Middle frontal gyrus (tissue), 1 donor: ENCODE results near the gene CHD3.

ENCODE experiments used
- DNase-seq: peaks from one replicate; pipeline ENCODE4 v3.0.0-alpha.2; 2015; ENCODE audit warnings: low spot score; ENCODE audit errors: extremely low spot score

The CHD3 gene

DNA sequence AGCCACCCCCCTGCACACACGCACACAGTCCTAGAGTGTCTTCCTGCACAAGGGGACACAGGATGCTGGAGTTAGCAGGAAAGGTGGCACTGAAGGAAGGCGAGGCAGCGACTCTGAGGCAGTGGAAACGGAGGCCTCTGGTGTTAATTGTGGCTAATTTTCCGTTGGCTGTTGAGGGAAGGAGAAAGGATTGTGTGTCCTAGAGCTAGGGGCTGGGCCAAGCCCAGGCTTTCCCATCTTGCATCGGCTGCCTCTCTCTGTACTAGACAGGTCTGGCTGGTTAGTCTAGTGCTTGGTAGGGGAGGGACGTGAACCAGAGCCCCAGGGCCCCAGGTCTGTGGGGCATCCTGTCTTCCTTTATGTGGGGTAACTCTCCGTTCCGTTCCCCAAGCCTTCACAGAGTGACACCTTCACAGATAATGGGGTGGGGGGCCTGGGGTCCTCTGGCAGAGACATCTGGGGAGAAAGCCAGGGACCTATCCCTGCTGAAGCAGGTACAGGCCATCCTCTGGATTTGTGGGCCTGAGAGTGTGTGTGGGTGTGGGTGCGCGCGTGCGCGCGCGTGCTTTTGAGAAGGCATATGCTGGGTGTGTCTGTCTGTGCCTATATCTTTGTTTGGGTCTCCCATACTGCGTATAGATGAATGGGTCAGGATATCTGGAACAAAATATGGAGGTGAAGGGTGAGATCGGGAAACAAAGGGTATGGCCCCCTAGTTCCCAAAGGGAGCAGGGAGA, at the start of gene CHD3:
Gene CHD3, plus strand, starts transcription at position 606 of the 737 bp plus-strand sequence. CDS start 212 bp downstream, outside the sequence.
- DNase-seq, result no peak

DNA sequence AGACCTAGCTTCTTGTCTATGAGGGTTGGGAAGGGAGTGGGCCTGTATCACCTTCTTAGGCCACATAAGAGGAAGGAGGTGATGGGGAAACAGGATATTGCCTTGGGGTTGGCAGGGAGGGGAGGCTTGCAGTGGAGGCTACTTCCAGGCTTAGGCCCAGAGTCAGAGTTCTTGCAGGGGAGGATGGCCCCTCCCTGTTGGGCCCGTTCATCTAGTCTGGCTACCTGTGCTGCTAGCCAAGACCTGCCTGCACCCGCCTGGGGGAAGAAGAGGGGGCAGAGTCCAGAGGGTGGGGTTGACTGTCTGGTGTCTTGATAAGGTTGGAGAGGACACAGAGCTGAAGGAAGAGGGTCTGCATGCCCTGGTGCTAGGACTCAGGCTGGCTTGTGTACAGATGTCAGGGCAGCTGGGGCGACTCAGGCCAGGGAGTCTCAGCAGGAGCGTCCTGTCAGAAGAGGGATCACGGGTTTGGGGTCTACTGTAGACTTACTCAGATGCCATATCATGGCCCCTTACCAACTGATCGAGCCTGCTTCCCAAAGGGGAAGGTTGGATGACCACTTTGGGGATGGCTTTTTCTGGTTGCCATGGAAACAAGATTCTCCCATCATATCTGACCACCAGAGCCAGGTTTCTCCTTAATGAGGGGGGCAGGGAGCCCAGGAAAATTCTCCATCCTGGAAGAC, 49.3 kb upstream of the CHD3 start:
- DNase-seq, result no peak

DNA sequence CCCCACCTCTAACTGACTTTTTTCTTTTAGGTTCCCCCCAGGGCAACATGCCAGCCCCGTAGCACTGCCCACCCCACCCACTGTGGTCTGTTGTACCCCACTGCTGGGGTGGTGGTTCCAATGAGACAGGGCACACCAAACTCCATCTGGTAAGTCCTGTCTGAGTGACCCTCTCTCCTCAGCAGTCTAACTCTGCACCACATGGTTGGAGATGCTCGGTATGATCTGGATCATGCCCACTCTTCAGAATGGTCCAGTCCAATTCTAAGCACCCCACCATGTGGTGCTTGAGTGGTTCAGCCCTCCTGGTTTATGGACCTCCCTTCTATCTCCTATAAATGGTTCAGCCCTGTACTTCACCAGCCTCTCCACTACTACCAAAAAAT, 48.7 kb upstream of the CHD3 start:
- DNase-seq, result no peak

DNA sequence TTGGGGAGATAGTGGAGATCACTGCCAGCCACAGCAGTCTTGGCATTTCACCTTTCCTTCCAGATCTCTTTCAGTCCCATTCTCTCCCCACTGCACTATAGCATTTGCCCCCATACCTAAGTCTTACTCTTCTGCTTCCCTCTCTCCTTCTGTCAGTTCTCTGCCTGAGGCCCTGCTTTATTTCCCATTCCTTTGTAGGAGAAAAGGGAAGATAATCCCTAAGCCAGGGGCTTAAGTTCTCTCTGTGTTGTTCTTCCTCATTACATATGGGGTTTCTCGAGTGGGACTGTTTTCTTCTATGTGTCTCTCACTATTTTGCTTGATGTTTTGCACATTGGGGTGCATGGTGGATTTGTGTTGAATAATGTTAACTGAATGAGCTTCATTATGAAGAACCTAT, 48.1 kb upstream of the CHD3 start:
- DNase-seq, result no peak

DNA sequence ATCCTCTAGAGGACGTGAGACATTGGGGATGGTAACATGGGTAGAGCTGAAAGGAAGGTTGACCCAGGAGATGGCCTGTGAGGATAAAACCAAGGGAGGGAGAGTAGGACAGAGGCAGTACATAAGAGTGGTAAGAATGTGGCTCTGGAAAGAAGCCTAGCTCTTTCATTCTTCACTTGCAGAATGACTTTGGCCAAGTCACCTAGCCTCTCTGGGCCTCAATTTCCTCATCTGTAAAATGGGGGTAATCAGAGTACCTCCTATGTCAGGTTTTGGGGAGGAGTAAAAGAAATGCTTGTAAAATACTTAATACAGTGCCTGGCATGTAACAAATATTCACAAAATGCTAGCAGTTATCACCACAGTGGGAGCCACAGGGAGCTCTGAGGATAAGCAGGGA, 47.7 kb upstream of the CHD3 start:
- DNase-seq, result no peak

DNA sequence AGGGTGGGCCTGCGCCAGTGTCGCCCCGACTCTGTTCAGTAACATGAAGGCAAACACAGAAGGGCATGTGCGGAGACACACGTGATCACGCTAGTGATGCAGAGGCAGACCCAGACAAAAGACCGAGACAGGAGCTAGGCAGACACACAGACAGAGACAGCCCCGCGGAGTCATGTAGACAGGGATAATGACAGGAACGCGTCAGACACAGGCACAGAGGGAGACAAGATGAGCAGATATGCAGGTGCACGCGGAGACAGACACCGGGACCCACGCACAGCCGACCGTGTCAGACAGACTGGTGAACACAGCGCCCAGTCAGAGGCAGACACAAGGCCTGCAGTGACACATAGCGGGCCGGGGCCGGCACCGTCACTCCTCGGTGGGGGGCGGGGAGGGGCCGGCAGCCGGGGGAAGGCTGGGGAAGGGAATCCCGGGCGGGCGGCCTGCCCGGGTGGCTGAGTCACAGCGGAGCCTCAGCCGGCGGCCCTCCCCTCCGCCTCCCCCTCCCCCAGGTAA, 47.1 kb upstream of the CHD3 start:
- peak; percentile 66 for DNase-seq

DNA sequence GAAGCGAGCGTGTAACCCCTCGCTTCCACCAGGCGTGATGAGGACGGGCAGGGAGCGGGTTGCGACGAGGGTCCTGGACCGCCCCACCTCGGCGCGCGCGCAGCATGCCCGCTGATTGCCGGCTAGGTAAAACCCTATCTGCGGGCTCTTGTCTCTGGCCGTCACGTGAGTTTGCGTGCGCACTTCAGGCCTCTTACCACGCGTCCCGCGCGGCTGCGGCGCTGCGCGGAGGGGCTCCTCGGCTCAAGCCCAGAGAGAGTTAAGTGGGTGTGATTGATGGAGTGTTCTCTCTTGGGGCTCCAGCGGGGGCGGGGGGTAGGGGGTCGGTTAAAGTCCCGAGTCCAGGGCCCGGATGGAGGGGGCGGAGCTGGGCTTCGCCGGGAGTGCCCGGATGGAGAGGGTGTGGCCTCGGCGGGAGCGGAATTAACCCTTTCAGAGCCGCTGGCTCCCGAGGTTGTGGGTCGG, 46.6 kb upstream of the CHD3 start:
- DNase-seq, result peak; percentile 79

DNA sequence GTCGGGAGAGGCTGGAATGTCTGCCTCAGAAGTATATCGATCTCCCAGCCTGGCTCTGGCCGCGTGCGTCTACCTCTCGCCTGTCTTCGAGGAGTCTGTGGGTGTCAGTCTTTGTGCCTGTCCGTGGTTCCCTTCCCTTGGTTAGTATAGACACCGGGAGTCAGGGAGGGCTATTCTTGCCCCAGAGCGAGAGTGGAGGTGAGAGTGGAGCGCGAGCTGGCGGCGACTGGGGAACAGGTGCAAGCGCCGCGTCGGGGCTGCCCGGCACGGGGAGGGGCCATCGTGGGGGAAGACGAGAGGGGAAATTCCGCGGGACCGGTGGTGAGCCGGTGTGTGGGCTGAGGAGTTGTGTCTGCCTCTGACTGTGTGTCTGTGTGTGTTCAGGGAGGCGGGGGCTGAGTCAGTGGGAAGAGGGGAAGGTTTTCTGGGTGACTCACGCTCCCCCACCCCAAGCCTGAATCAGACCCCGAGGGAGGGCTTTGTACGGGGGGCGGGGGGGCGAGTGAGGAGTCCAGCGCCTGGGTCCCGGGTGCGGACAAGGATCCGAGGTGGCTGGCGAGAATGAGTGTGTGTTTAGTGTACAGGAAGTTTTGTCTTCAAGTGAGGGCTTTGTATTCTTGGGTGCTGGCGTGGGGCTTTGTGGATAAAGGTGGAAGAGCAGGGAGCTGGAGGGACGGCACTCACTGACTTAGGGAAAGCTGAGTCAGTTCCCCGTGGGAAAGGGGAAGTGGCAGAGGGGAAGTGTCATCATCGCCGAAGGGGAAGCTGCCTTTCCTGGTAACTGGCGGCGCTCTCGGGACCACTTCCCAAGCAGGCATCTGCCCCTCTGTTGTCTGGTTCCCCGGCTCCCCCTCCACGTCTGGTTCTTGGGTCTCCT, 46.0 kb upstream of the CHD3 start:
- DNase-seq, result no peak

DNA sequence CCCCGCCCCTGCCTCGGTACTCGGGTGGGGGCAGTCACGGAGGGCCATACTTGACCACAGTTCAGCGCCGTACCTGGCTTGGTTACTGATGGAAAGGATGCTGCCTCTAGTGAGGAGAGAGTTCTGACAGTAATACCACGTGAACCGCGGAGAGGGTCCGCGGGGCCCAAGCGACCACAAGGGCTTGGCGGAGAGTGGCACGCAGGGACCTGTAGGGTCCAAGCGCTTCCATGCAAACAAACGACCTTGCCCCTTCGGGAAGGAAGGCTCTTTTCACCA, 45.4 kb upstream of the CHD3 start:
- no peak for DNase-seq

DNA sequence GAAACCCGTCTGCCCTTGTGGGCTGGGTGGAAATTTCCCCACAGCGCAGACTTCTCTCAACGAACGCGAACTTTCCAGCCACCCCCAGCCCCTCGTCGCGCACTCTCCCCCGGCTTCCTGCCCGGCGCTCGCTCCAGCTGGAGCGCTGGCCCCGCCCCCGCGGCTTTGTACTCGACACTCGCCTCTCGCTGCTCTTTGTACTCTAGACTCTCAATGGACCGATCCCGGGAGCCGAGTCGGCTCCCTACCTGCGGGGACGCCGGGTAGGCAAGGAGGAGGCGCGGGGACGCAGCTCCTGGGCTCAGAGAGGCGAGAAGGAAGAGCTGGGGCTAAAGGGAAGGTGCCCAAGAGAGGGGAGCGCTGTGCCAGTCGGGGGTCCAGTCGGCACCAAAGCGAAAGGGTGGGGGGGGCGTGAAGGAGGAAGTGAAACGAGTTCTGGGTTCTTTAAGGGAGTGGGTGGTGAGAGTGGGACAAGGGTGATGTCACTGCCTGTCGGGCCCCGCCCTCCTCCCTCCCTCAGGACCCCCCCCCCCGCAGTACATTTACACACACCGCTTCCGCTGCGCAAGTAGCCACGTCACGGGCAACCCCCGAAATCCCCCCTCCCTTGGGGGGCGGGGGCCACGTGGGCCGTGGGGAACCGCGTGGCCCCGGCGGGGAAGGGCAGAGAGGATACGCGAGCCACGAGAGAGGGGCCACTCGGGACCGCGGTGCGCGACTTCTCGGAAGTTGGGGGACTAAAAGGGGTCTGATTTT, 44.9 kb upstream of the CHD3 start:
- no peak for DNase-seq

DNA sequence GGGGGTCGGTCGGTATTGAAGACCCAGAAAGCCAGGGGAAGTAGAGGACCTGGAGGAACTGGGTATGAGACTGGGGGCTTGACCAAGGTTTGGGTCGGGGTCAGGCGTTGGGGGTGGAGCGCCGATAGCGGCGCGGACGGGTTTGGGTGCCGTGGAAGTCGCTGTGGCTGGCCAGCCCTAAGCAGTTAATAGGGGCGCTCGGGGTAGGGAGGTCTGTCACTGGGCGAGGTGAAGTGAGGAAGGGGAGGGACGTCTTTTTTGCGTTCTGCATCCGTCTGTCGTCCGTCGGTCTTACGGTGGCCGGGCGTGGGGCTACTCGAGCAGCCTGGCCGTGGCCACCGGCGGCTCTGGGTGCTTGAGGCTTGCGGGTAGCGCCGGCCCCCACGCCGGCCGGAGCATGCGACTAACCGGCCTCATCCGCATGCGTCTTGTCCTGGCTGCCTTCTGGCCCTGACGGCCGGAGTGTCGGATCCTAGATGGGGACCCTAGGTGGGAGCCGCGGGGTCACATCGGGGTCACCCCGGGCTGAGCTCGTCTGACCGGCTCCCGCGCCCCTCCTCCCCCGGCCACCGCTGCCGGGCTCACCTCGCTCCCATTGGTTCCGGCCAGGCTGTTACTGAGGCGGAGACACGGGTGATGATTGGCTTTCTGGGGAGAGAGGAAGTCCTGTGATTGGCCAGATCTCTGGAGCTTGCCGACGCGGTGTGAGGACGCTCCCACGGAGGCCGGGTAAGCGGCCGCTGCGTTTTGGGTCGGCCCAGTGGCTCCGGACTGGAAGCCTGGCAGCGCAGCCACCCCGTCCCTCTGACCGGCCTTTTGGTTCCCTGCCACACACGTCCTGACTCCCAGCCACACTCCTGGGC, 44.1 kb upstream of the CHD3 start:
- peak; percentile 97 for DNase-seq

DNA sequence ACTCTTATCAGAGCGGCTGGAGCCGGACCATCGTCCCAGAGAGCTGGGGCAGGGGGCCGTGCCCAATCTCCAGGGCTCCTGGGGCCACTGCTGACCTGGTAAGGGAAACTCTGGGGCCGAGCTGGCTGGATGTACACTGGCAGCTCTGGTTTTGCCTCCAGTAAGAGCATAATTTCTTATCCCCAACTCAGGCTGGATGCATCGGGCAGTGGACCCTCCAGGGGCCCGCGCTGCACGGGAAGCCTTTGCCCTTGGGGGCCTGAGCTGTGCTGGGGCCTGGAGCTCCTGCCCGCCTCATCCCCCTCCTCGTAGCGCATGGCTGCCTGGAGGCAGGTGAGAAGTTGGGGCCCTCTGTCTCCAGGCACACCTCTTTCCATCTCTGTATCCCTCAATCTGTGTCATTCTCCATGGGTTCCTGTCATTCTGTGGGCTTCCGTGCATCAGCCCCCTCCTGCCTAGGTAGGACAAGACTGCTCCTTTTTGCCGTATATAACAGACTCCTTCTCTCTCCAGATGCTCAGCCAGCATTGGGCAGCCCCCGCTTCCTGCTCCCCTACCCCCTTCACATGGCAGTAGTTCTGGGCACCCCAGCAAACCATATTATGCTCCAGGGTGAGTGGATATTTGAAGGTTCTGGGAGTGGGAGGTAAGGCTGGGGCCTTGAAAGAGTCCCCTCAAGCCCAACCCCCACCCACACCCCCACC, 43.1 kb upstream of the CHD3 start:
- no peak for DNase-seq

DNA sequence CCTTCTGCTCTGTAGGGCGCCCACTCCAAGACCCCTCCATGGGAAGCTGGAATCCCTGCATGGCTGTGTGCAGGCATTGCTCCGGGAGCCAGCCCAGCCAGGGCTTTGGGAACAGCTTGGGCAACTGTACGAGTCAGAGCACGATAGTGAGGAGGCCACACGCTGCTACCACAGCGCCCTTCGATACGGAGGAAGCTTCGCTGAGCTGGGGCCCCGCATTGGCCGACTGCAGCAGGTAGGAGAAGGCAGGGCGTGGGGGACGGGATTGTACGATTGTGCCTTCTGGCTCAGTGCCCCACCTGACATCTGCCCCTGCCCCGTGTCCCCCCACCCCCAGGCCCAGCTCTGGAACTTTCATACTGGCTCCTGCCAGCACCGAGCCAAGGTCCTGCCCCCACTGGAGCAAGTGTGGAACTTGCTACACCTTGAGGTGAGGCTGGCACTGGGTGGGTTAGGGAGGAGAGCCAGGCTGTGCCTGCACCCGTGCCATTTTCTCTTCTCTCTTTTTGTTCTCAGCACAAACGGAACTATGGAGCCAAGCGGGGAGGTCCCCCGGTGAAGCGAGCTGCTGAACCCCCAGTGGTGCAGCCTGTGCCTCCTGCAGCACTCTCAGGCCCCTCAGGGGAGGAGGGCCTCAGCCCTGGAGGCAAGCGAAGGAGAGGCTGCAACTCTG, 42.4 kb upstream of the CHD3 start:
- DNase-seq, result no peak

DNA sequence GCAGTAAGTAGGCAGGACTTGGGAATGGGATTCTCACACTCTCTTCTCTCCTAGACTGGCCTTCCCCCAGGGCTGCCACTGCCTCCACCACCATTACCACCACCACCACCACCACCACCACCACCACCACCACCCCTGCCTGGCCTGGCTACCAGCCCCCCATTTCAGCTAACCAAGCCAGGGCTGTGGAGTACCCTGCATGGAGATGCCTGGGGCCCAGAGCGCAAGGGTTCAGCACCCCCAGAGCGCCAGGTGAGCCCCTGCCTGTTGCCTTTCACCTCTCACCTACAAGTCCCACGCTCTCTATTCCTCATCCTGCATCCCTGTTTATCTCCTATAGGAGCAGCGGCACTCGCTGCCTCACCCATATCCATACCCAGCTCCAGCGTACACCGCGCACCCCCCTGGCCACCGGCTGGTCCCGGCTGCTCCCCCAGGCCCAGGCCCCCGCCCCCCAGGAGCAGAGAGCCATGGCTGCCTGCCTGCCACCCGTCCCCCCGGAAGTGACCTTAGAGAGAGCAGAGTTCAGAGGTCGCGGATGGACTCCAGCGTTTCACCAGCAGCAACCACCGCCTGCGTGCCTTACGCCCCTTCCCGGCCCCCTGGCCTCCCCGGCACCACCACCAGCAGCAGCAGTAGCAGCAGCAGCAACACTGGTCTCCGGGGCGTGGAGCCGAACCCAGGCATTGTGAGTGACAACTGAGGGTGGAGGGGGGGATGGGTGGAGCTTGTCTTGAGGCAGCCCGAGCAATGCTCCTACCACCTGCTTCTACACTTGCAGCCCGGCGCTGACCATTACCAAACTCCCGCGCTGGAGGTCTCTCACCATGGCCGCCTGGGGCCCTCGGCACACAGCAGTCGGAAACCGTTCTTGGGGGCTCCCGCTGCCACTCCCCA, 41.6 kb upstream of the CHD3 start:
- DNase-seq, result no peak

DNA sequence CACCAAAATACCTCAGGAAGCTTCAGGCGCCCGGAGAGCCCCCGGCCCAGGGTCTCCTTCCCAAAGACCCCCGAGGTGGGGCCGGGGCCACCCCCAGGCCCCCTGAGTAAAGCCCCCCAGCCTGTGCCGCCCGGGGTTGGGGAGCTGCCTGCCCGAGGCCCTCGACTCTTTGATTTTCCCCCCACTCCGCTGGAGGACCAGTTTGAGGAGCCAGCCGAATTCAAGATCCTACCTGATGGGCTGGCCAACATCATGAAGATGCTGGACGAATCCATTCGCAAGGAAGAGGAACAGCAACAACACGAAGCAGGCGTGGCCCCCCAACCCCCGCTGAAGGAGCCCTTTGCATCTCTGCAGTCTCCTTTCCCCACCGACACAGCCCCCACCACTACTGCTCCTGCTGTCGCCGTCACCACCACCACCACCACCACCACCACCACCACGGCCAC, 40.4 kb upstream of the CHD3 start:
- DNase-seq, result no peak

DNA sequence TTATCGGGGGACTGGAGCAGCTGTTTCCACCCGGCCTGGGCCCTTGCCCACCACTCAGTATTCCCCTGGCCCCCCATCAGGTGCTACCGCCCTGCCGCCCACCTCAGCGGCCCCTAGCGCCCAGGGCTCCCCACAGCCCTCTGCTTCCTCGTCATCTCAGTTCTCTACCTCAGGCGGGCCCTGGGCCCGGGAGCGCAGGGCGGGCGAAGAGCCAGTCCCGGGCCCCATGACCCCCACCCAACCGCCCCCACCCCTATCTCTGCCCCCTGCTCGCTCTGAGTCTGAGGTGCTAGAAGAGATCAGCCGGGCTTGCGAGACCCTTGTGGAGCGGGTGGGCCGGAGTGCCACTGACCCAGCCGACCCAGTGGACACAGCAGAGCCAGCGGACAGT, 39.9 kb upstream of the CHD3 start:
- DNase-seq, result no peak

DNA sequence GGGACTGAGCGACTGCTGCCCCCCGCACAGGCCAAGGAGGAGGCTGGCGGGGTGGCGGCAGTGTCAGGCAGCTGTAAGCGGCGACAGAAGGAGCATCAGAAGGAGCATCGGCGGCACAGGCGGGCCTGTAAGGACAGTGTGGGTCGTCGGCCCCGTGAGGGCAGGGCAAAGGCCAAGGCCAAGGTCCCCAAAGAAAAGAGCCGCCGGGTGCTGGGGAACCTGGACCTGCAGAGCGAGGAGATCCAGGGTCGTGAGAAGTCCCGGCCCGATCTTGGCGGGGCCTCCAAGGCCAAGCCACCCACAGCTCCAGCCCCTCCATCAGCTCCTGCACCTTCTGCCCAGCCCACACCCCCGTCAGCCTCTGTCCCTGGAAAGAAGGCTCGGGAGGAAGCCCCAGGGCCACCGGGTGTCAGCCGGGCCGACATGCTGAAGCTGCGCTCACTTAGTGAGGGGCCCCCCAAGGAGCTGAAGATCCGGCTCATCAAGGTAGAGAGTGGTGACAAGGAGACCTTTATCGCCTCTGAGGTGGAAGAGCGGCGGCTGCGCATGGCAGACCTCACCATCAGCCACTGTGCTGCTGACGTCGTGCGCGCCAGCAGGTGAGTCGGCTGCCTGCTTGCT, 39.3 kb upstream of the CHD3 start:
- no peak for DNase-seq
